Measurements from ENCODE around the gene CACTIN.
"Not testable (repeated sequence)": the region's sequence is repeated elsewhere in the genome, so short reads cannot be mapped to it uniquely, and the experiment has no call there.

The CACTIN gene

GRCh38 chr19:3626473-3627350 is at the start of gene CACTIN:
Gene CACTIN, minus strand, starts transcription at chr19:3626790. Its CDS starts 28 bp downstream, at chr19:3626762.
- peak; percentile 97 for DNase-seq

- no peak for DNase-seq
Observed at GRCh38 chr19:3674784-3675543, 48.4 kb upstream of the CACTIN start.

- DNase-seq, result no peak
Observed at GRCh38 chr19:3673506-3674439, 47.2 kb upstream of the CACTIN start.

GRCh38 chr19:3672993-3673392 is 46.4 kb upstream of the CACTIN start:
- no peak for DNase-seq

GRCh38 chr19:3672575-3672948 is 46.0 kb upstream of the CACTIN start:
- no peak for DNase-seq

GRCh38 chr19:3671680-3672574 is 45.3 kb upstream of the CACTIN start:
- no peak for DNase-seq

- DNase-seq, result no peak
Observed at GRCh38 chr19:3670796-3671679, 44.4 kb upstream of the CACTIN start.

GRCh38 chr19:3669947-3670795 is 43.6 kb upstream of the CACTIN start:
- DNase-seq, result no peak

- DNase-seq, result no peak
Observed at GRCh38 chr19:3669082-3669946, 42.7 kb upstream of the CACTIN start.

GRCh38 chr19:3668331-3669081 is 41.9 kb upstream of the CACTIN start:
- no peak for DNase-seq

- DNase-seq, result no peak
Observed at GRCh38 chr19:3667766-3668165, 41.2 kb upstream of the CACTIN start.

- no peak for DNase-seq
Observed at GRCh38 chr19:3667037-3667638, 40.5 kb upstream of the CACTIN start.

- DNase-seq, result not testable (repeated sequence)
Observed at GRCh38 chr19:3666545-3666856, 39.9 kb upstream of the CACTIN start.

- peak in 1 of 2 donors; percentile 35 for DNase-seq
Observed at GRCh38 chr19:3665681-3666544, 39.3 kb upstream of the CACTIN start.

- DNase-seq, result no peak
Observed at GRCh38 chr19:3664879-3665642, 38.5 kb upstream of the CACTIN start.

- no peak for DNase-seq
Observed at GRCh38 chr19:3663838-3664237, 37.2 kb upstream of the CACTIN start.

Measured in hippocampal formation (tissue), 2 donors.